HFFc6 (cell line): Measurements from ENCODE around the gene CAPN1. TPM values are rescaled to one million over a fixed set of nuclear protein-coding genes. Genes with fewer than 3 reads are reported as not detected.
A peak's percentile ranks its signal among the peaks of the same experiment; 100 is the strongest.

Source experiments
- DNase-seq: peaks from one replicate; pipeline ENCODE4 v3.0.0-alpha.2; 2018
- H3K27ac Mint-ChIP-seq: 2 replicates; pipeline ENCODE4 v1.8.0; 2020; ENCODE audit warnings: mild to moderate bottlenecking, mixed read lengths
- H3K27me3 Mint-ChIP-seq: 2 replicates; pipeline ENCODE4 v1.8.0; 2021; ENCODE audit warnings: mild to moderate bottlenecking, moderate library complexity, mixed read lengths; ENCODE audit not compliant: insufficient read depth
- H3K36me3 Mint-ChIP-seq: 2 replicates; pipeline ENCODE4 v1.8.0; 2021; ENCODE audit warnings: low read depth, mixed read lengths
- H3K4me1 Mint-ChIP-seq: 2 replicates; pipeline ENCODE4 v1.8.0; 2020; ENCODE audit warnings: low read depth, mixed read lengths
- H3K4me3 Mint-ChIP-seq: 2 replicates; pipeline ENCODE4 v1.8.0; 2020; ENCODE audit warnings: mild to moderate bottlenecking, moderate library complexity, mixed read lengths
- H3K9me3 Mint-ChIP-seq: 2 replicates; pipeline ENCODE4 v1.8.0; 2020; ENCODE audit warnings: mild to moderate bottlenecking, mixed read lengths
- CTCF ChIP-seq: fragments of 200-600 bp; sonication (generic); IDR thresholded peaks from 2 replicates; pipeline ENCODE4 v1.5.0; 2021; ENCODE audit warnings: antibody characterized with exemption, mild to moderate bottlenecking
- long read RNA-seq: library from polyadenylated mRNA; unstranded; transcript quantifications from one replicate; pipeline ENCODE4 v2.0.0, GENCODE V29; 2019
- total RNA-seq, 6 experiments: library from RNA; stranded (reverse); fragmentation: NEBNext Ultra II Directional; extraction: Animal tissue kit (Norgen Biotek cat#: 25700); gene quantifications; 2 replicates in 1 of 6; 3 replicates in 5 of 6; pipeline ENCODE4 v1.2.3, GENCODE V29; 2021

Gene CAPN1
- total RNA-seq, result 100 to 1,000 TPM; 203 to 271 (median 231) TPM
- long read RNA-seq, partial matches to known transcripts, result 53 of 277 reads
- long read RNA-seq, other reads (novel, unspliced or antisense), result 224 of 277 reads

- Mint-ChIP-seq H3K27me3 (peaks cover 1% of the 10 kb centered on the region; the same call in 1 of the 2 replicates), H3K4me3 (peak within 1 kb of the TSS; percentile 98), H3K9me3 (no peaks in the 10 kb centered on the region), H3K36me3 (peaks cover 10% of the 10 kb centered on the region), H3K4me1 (peaks cover 22% of the 10 kb centered on the region), H3K27ac (peak within 1 kb of the TSS; percentile 79)
- peak; percentile 92 for DNase-seq
- TF ChIP-seq CTCF, result no peak
Measured at GRCh38 chr11:65181569-65182257, at the start of gene CAPN1. TSS of gene CAPN1 (plus strand) at chr11:65181928. CDS start at chr11:65182702, 774 bp downstream.

GRCh38 chr11:65132238-65132987 lies 49.3 kb upstream of the CAPN1 start:
- no peak for TF ChIP-seq CTCF
- H3K27ac Mint-ChIP-seq, result no peak overlapping the region; the same call in 1 of the 2 replicates
- H3K4me3 Mint-ChIP-seq, result peak overlapping the region; percentile 100
- 0 out of 2 replicates have a peak, but pooled peaks cover 3% of the 10 kb centered on the region for H3K27me3 Mint-ChIP-seq
- no peak for DNase-seq
- no peaks in the 10 kb centered on the region for H3K9me3 Mint-ChIP-seq
- H3K4me1 Mint-ChIP-seq, result peaks cover 26% of the 10 kb centered on the region
- peaks cover 17% of the 10 kb centered on the region for H3K36me3 Mint-ChIP-seq

GRCh38 chr11:65132988-65133700 lies 48.6 kb upstream of the CAPN1 start:
- TF ChIP-seq CTCF, result no peak
- no peak for DNase-seq
- H3K4me1 Mint-ChIP-seq, result peaks cover 26% of the 10 kb centered on the region
- peaks cover 17% of the 10 kb centered on the region for H3K36me3 Mint-ChIP-seq
- H3K9me3 Mint-ChIP-seq, result no peaks in the 10 kb centered on the region
- 0 out of 2 replicates have a peak, but pooled peaks cover 3% of the 10 kb centered on the region for H3K27me3 Mint-ChIP-seq
- H3K4me3 Mint-ChIP-seq, result peak overlapping the region; percentile 100
- peak overlapping the region; percentile 99 for H3K27ac Mint-ChIP-seq

- Mint-ChIP-seq H3K27ac (peak overlapping the region; percentile 99), H3K36me3 (peaks cover 17% of the 10 kb centered on the region), H3K9me3 (no peaks in the 10 kb centered on the region), H3K4me1 (peaks cover 26% of the 10 kb centered on the region), H3K27me3 (0 out of 2 replicates have a peak, but pooled peaks cover 3% of the 10 kb centered on the region), H3K4me3 (peak overlapping the region; percentile 100)
- no peak for TF ChIP-seq CTCF
- DNase-seq, result no peak
Measured at GRCh38 chr11:65133724-65134123, 48.0 kb upstream of the CAPN1 start.

GRCh38 chr11:65134240-65134951 lies 47.3 kb upstream of the CAPN1 start, which contains the start of gene SYVN1:
TSS of gene SYVN1 (minus strand) at chr11:65134519. CDS start at chr11:65133601, 918 bp downstream.
- DNase-seq, result peak; percentile 75
- H3K36me3 Mint-ChIP-seq, result peaks cover 17% of the 10 kb centered on the region
- no peak for TF ChIP-seq CTCF
- H3K9me3 Mint-ChIP-seq, result no peaks in the 10 kb centered on the region
- H3K4me3 Mint-ChIP-seq, result peak within 1 kb of the TSS; percentile 100
- peak within 1 kb of the TSS; percentile 99 for H3K27ac Mint-ChIP-seq
- 0 out of 2 replicates have a peak, but pooled peaks cover 3% of the 10 kb centered on the region for H3K27me3 Mint-ChIP-seq
- H3K4me1 Mint-ChIP-seq, result peaks cover 26% of the 10 kb centered on the region
